ENCODE measurements around the gene DQX1. TPM values are rescaled to one million over a fixed set of nuclear protein-coding genes. Genes with fewer than 3 reads are reported as not detected.

DQX1 gene
- polyA plus RNA-seq, 1 donor (not counting 4 experiments of a cell fraction or from before 2014, with no cell fraction given), result 5.9 TPM

GRCh38 chr2:74573747-74574562 lies 47.9 kb upstream of the DQX1 start:
- FAIRE-seq, result peak; percentile 73
- H3K9me3 ChIP-seq (ENCODE audit: control insufficient read depth, low read depth, low read length), result no peaks in the 10 kb centered on the region
- no peaks in the 10 kb centered on the region for H3K27me3 ChIP-seq (ENCODE audit: control insufficient read depth, extremely low read depth, insufficient read depth, low read length)
- DNase-seq (ENCODE audit: low read depth, low spot score), result peak; percentile 50
- peaks cover 12% of the 10 kb centered on the region for H3K4me1 ChIP-seq (ENCODE audit: control insufficient read depth, extremely low read depth, insufficient read depth, low read length)
- H3K27ac ChIP-seq (ENCODE audit: control insufficient read depth, insufficient read depth, low read length), result no peak overlapping the region
- H4K20me1 ChIP-seq (ENCODE audit: control insufficient read depth, extremely low read depth, insufficient read depth, low read length), result no peaks in the 10 kb centered on the region
- peak overlapping the region; percentile 46 for H3K4me2 ChIP-seq (ENCODE audit: control insufficient read depth, extremely low read depth, insufficient read depth, low read depth, low read length)
- peak overlapping the region in 2 of 3 experiments; percentile 7 to 24 for H3K4me3 ChIP-seq (ENCODE audit: control insufficient read depth in 2 of 3, extremely low read depth in 1 of 3, insufficient read depth in 2 of 3, low read depth in 1 of 3, low read length in 3 of 3)
- no peaks in the 10 kb centered on the region for H3K9me1 ChIP-seq (ENCODE audit: control insufficient read depth, extremely low read depth, insufficient read depth, low read length)
- no peaks in the 10 kb centered on the region for H3K36me3 ChIP-seq (ENCODE audit: control insufficient read depth in 2 of 2, extremely low read depth in 1 of 2, insufficient read depth in 2 of 2, low read length in 2 of 2)
- H3K79me2 ChIP-seq (ENCODE audit: control insufficient read depth, insufficient read depth, low read length), result no peaks in the 10 kb centered on the region
- dilution Hi-C loops (cut with MboI; ENCODE audit: extremely low pct_ligation_motif_present, low sequenced_read_pairs), result no loop called here
- H3K9ac ChIP-seq (ENCODE audit: control insufficient read depth, extremely low read depth, insufficient read depth, low read length), result no peak overlapping the region
- no peak for TF ChIP-seq CTCF (optimal IDR thresholded peaks at IDR 0.05 in 1 of 3, IDR thresholded peaks at IDR 0.05 in 1 of 3, conservative IDR thresholded peaks at IDR 0.05 in 1 of 3; ENCODE audit: extremely low read depth in 1 of 3, insufficient read depth in 2 of 3, low read length in 3 of 3)
- TF ChIP-seq EZH2 (IDR thresholded peaks at IDR 0.05; ENCODE audit: low read length), result no peak
- H2AFZ ChIP-seq (ENCODE audit: control insufficient read depth, low read length), result peak overlapping the region; percentile 64

- no peak overlapping the region for H3K9ac ChIP-seq (ENCODE audit: control insufficient read depth, extremely low read depth, insufficient read depth, low read length)
- H3K4me2 ChIP-seq (ENCODE audit: control insufficient read depth, extremely low read depth, insufficient read depth, low read depth, low read length), result no peak overlapping the region
- dilution Hi-C loops (cut with MboI; ENCODE audit: extremely low pct_ligation_motif_present, low sequenced_read_pairs), result no loop called here
- H3K9me1 ChIP-seq (ENCODE audit: control insufficient read depth, extremely low read depth, insufficient read depth, low read length), result no peaks in the 10 kb centered on the region
- FAIRE-seq (no peak), DNase-seq (ENCODE audit: low read depth, low spot score) (no peak)
- H4K20me1 ChIP-seq (ENCODE audit: control insufficient read depth, extremely low read depth, insufficient read depth, low read length), result no peaks in the 10 kb centered on the region
- H3K27me3 ChIP-seq (ENCODE audit: control insufficient read depth, extremely low read depth, insufficient read depth, low read length), result no peaks in the 10 kb centered on the region
- H3K36me3 ChIP-seq (ENCODE audit: control insufficient read depth in 2 of 2, extremely low read depth in 1 of 2, insufficient read depth in 2 of 2, low read length in 2 of 2), result no peaks in the 10 kb centered on the region
- TF ChIP-seq CTCF (optimal IDR thresholded peaks at IDR 0.05 in 1 of 3, IDR thresholded peaks at IDR 0.05 in 1 of 3, conservative IDR thresholded peaks at IDR 0.05 in 1 of 3; ENCODE audit: extremely low read depth in 1 of 3, insufficient read depth in 2 of 3, low read length in 3 of 3) (peak in 1 of 3 experiments; percentile 3), EZH2 (IDR thresholded peaks at IDR 0.05; ENCODE audit: low read length) (no peak)
- H3K4me3 ChIP-seq (ENCODE audit: control insufficient read depth in 2 of 3, extremely low read depth in 1 of 3, insufficient read depth in 2 of 3, low read depth in 1 of 3, low read length in 3 of 3), result no peak overlapping the region
- H2AFZ ChIP-seq (ENCODE audit: control insufficient read depth, low read length), result no peak overlapping the region
- no peaks in the 10 kb centered on the region for H3K79me2 ChIP-seq (ENCODE audit: control insufficient read depth, insufficient read depth, low read length)
- H3K4me1 ChIP-seq (ENCODE audit: control insufficient read depth, extremely low read depth, insufficient read depth, low read length), result peaks cover 28% of the 10 kb centered on the region
- H3K27ac ChIP-seq (ENCODE audit: control insufficient read depth, insufficient read depth, low read length), result no peak overlapping the region
- H3K9me3 ChIP-seq (ENCODE audit: control insufficient read depth, low read depth, low read length), result no peaks in the 10 kb centered on the region
Measured at GRCh38 chr2:74572178-74572925, 46.3 kb upstream of the DQX1 start.

Data from keratinocyte (primary cell).